GM23338 (cell line): ENCODE data around the gene GSG1. TPM values are rescaled to one million over a fixed set of nuclear protein-coding genes. Genes with fewer than 3 reads are reported as not detected.

Experiments used
- ATAC-seq: fragments of 200-7000 bp; cut with Tn5 transposase; 3 replicates; pipeline ENCODE4 v1.9.1; 2020
- DNase-seq: peaks from one replicate; pipeline ENCODE4 v3.0.0-alpha.2; 2015; ENCODE audit warnings: low spot score
- H2AFZ ChIP-seq: fragments of 200-600 bp; sonication (generic); 2 replicates; pipeline ENCODE4 v1.8.0; 2016; ENCODE audit warnings: antibody characterized with exemption, mild to moderate bottlenecking, moderate library complexity
- H3F3A ChIP-seq: fragments of 200-600 bp; sonication (generic); replicated peaks from 2 replicates; pipeline ENCODE4 v1.8.0; 2017; ENCODE audit warnings: antibody characterized with exemption, mixed run types, low read depth
- H3K27ac ChIP-seq: fragments of 200-600 bp; sonication (generic); 2 replicates; pipeline ENCODE4 v1.6.1; 2016; ENCODE audit warnings: low read depth
- H3K27me3 ChIP-seq: fragments of 200-600 bp; sonication (generic); 2 replicates; pipeline ENCODE4 v1.8.0; 2016; ENCODE audit warnings: mild to moderate bottlenecking, mixed run types, moderate library complexity; ENCODE audit not compliant: insufficient read depth
- H3K36me3 ChIP-seq: fragments of 200-600 bp; sonication (generic); 2 replicates; pipeline ENCODE4 v1.8.0; 2016; ENCODE audit warnings: mild to moderate bottlenecking; ENCODE audit not compliant: insufficient read depth
- H3K4me1 ChIP-seq: fragments of 200-600 bp; sonication (generic); 2 replicates; pipeline ENCODE4 v1.8.0; 2016; ENCODE audit warnings: mild to moderate bottlenecking, moderate library complexity; ENCODE audit not compliant: insufficient read depth
- H3K4me2 ChIP-seq: fragments of 200-600 bp; sonication (generic); 2 replicates; pipeline ENCODE4 v1.7.1; 2017; ENCODE audit warnings: mixed run types
- H3K4me3 ChIP-seq: fragments of 200-600 bp; sonication (generic); 2 replicates; pipeline ENCODE4 v1.6.1; 2016; ENCODE audit warnings: mixed run types
- H3K79me2 ChIP-seq: fragments of 200-600 bp; sonication (generic); replicated peaks from 2 replicates; pipeline ENCODE4 v1.8.0; 2017; ENCODE audit warnings: mild to moderate bottlenecking; ENCODE audit not compliant: insufficient read depth
- H3K9me2 ChIP-seq: fragments of 200-600 bp; sonication (generic); 2 replicates; pipeline ENCODE4 v1.8.0; 2017; ENCODE audit not compliant: insufficient read depth
- H4K20me1 ChIP-seq: fragments of 200-600 bp; sonication (generic); replicated peaks from 2 replicates; pipeline ENCODE4 v1.8.0; 2017; ENCODE audit warnings: mild to moderate bottlenecking; ENCODE audit not compliant: insufficient read depth
- H3K27ac Mint-ChIP-seq: 2 replicates; pipeline ENCODE4 v1.8.0; 2020; ENCODE audit warnings: inconsistent platforms, mild to moderate bottlenecking, moderate library complexity, mixed read lengths
- H3K27me3 Mint-ChIP-seq: 3 replicates; pipeline ENCODE4 v1.8.0; 2022; ENCODE audit warnings: low read depth, mild to moderate bottlenecking, moderate library complexity, mixed read lengths, inconsistent platforms; ENCODE audit not compliant: insufficient read depth, poor library complexity
- H3K36me3 Mint-ChIP-seq: 3 replicates; pipeline ENCODE4 v1.8.0; 2021; ENCODE audit warnings: low read depth, mild to moderate bottlenecking, inconsistent platforms, moderate library complexity, mixed read lengths
- H3K4me1 Mint-ChIP-seq: 3 replicates; pipeline ENCODE4 v1.8.0; 2020; ENCODE audit warnings: mild to moderate bottlenecking, inconsistent platforms, mixed read lengths
- H3K4me3 Mint-ChIP-seq: 3 replicates; pipeline ENCODE4 v1.8.0; 2021; ENCODE audit warnings: moderate library complexity, mild to moderate bottlenecking, inconsistent platforms, mixed read lengths
- H3K9me3 Mint-ChIP-seq: 3 replicates; pipeline ENCODE4 v1.8.0; 2020; ENCODE audit warnings: moderate library complexity, mild to moderate bottlenecking, inconsistent platforms, mixed read lengths
- EZH2 ChIP-seq: fragments of 200-600 bp; sonication (generic); IDR thresholded peaks from one replicate; pipeline ENCODE4 v1.8.0; 2017; ENCODE audit warnings: antibody characterized with exemption, mild to moderate bottlenecking, low read depth; ENCODE audit not compliant: unreplicated experiment
- EZH2phosphoT487 ChIP-seq: fragments of 200-600 bp; sonication (generic); IDR thresholded peaks from one replicate; pipeline ENCODE4 v1.8.1; 2018; ENCODE audit warnings: antibody characterized with exemption; ENCODE audit not compliant: unreplicated experiment
- ZNF114 ChIP-seq: fragments of 250-450 bp; sonication (Bioruptor Pico); IDR thresholded peaks from 2 replicates; pipeline ENCODE4 v1.5.0; 2020; ENCODE audit warnings: mild to moderate bottlenecking, moderate library complexity
- ZNF331 ChIP-seq: fragments of 250-450 bp; sonication (Bioruptor Pico); IDR thresholded peaks from 2 replicates; pipeline ENCODE4 v1.5.0; 2020; ENCODE audit warnings: low read depth, mild to moderate bottlenecking, moderate library complexity
- polyA plus RNA-seq: library from polyadenylated mRNA; unstranded; fragments of >200 nt; fragmentation: Nextera tagmentation; extraction: Ambion mirVana; gene quantifications from 2 replicates; pipeline ENCODE4 v1.2.1, GENCODE V29; 2016
- total RNA-seq: library from RNA; depleted of rRNA; stranded (reverse); fragments of >200 nt; shearing (Covaris generic); gene quantifications from 2 replicates; pipeline ENCODE4 v1.2.3, GENCODE V29; 2014
- TF ChIP-seq, protein P1 (sequence below): fragments of 250-450 bp; sonication (Bioruptor Pico); IDR thresholded peaks from 2 replicates; pipeline ENCODE4 v1.5.0; 2020; ENCODE audit warnings: mild to moderate bottlenecking, moderate library complexity
- TF ChIP-seq, protein P2 (sequence below), 2 experiments: fragments of 200-600 bp in 1 of 2; sonication (generic) in 1 of 2; conservative IDR thresholded peaks; 2 replicates each; pipeline versions ENCODE4 v1.5.1 to v1.6.1; 2016 to 2017; ENCODE audit warnings: antibody characterized with exemption in 2 of 2, low read depth in 2 of 2, mild to moderate bottlenecking in 2 of 2, moderate library complexity in 1 of 2

GSG1 gene
- total and polyA plus RNA-seq, 2 experiments from 2014 or later, result 0.17 to 0.63 TPM

DNA sequence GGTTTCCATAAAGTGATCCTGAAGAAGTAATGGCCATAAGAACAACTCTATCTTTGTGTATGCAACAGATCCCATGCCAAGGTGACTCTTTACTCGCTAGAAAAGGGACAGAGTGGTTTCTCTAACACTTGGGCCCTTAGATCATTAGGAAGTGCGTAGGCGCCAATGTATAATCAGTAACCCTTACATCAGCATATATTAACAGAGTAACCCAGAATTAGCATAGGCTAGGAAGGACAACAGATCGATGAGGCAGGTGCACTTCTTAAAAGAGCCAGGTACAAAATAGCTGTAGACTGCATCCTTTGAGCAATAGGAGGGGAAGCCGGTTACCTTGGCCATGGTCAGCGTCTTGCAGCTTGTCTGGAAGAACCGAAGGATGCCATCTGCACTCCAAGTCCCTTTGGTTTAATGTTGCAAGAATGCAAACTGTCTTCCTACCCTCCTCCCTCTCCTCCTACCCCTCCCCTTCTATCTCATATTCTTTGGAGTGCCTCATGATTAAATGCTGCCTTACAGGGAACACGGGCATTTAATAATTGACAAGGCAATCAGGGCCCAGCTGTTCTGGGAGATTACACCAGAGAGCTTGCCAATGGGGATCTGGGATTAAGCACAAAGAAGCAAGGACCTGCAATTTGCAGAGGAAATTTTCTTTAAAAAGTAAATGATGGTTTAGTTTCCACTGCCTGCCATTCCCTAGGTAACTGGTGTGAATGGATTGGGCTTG lies 8.0 kb downstream of the GSG1 start:
- H3K27me3 ChIP-seq, result no peaks in the 10 kb centered on the region
- no peak overlapping the region for H2AFZ ChIP-seq
- DNase-seq (no peak), ATAC-seq (no peak)
- H3K79me2 ChIP-seq, result no peaks in the 10 kb centered on the region
- peaks cover 50% of the 10 kb centered on the region for H3K4me1 Mint-ChIP-seq
- H3K27me3 Mint-ChIP-seq, result peaks cover 3% of the 10 kb centered on the region
- TF ChIP-seq ZNF331 (CRISPR knock-in tag) (no peak), EZH2phosphoT487 (no peak), EZH2 (no peak), ZNF114 (CRISPR knock-in tag) (no peak)
- TF ChIP-seq, protein P1, sequence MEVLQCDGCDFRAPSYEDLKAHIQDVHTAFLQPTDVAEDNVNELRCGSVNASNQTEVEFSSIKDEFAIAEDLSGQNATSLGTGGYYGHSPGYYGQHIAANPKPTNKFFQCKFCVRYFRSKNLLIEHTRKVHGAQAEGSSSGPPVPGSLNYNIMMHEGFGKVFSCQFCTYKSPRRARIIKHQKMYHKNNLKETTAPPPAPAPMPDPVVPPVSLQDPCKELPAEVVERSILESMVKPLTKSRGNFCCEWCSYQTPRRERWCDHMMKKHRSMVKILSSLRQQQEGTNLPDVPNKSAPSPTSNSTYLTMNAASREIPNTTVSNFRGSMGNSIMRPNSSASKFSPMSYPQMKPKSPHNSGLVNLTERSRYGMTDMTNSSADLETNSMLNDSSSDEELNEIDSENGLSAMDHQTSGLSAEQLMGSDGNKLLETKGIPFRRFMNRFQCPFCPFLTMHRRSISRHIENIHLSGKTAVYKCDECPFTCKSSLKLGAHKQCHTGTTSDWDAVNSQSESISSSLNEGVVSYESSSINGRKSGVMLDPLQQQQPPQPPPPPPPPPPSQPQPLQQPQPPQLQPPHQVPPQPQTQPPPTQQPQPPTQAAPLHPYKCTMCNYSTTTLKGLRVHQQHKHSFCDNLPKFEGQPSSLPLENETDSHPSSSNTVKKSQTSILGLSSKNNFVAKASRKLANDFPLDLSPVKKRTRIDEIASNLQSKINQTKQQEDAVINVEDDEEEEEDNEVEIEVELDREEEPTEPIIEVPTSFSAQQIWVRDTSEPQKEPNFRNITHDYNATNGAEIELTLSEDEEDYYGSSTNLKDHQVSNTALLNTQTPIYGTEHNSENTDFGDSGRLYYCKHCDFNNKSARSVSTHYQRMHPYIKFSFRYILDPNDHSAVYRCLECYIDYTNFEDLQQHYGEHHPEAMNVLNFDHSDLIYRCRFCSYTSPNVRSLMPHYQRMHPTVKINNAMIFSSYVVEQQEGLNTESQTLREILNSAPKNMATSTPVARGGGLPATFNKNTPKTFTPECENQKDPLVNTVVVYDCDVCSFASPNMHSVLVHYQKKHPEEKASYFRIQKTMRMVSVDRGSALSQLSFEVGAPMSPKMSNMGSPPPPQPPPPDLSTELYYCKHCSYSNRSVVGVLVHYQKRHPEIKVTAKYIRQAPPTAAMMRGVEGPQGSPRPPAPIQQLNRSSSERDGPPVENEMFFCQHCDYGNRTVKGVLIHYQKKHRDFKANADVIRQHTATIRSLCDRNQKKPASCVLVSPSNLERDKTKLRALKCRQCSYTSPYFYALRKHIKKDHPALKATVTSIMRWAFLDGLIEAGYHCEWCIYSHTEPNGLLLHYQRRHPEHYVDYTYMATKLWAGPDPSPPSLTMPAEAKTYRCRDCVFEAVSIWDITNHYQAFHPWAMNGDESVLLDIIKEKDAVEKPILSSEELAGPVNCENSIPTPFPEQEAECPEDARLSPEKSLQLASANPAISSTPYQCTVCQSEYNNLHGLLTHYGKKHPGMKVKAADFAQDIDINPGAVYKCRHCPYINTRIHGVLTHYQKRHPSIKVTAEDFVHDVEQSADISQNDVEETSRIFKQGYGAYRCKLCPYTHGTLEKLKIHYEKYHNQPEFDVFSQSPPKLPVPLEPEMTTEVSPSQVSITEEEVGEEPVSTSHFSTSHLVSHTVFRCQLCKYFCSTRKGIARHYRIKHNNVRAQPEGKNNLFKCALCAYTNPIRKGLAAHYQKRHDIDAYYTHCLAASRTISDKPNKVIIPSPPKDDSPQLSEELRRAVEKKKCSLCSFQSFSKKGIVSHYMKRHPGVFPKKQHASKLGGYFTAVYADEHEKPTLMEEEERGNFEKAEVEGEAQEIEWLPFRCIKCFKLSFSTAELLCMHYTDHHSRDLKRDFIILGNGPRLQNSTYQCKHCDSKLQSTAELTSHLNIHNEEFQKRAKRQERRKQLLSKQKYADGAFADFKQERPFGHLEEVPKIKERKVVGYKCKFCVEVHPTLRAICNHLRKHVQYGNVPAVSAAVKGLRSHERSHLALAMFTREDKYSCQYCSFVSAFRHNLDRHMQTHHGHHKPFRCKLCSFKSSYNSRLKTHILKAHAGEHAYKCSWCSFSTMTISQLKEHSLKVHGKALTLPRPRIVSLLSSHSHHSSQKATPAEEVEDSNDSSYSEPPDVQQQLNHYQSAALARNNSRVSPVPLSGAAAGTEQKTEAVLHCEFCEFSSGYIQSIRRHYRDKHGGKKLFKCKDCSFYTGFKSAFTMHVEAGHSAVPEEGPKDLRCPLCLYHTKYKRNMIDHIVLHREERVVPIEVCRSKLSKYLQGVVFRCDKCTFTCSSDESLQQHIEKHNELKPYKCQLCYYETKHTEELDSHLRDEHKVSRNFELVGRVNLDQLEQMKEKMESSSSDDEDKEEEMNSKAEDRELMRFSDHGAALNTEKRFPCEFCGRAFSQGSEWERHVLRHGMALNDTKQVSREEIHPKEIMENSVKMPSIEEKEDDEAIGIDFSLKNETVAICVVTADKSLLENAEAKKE (CRISPR knock-in tag), result no peak
- TF ChIP-seq, protein P2, sequence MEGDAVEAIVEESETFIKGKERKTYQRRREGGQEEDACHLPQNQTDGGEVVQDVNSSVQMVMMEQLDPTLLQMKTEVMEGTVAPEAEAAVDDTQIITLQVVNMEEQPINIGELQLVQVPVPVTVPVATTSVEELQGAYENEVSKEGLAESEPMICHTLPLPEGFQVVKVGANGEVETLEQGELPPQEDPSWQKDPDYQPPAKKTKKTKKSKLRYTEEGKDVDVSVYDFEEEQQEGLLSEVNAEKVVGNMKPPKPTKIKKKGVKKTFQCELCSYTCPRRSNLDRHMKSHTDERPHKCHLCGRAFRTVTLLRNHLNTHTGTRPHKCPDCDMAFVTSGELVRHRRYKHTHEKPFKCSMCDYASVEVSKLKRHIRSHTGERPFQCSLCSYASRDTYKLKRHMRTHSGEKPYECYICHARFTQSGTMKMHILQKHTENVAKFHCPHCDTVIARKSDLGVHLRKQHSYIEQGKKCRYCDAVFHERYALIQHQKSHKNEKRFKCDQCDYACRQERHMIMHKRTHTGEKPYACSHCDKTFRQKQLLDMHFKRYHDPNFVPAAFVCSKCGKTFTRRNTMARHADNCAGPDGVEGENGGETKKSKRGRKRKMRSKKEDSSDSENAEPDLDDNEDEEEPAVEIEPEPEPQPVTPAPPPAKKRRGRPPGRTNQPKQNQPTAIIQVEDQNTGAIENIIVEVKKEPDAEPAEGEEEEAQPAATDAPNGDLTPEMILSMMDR (conservative IDR thresholded peaks at IDR 0.05; ENCODE audit: low read depth in 2 of 2), result no peak
- H3K9me2 ChIP-seq, result peaks cover 5% of the 10 kb centered on the region
- H3K4me2 ChIP-seq, result no peak overlapping the region
- no peaks in the 10 kb centered on the region for H3K9me3 Mint-ChIP-seq
- H4K20me1 ChIP-seq, result no peaks in the 10 kb centered on the region
- no peak overlapping the region for H3K4me3 ChIP-seq
- no peaks in the 10 kb centered on the region for H3K36me3 ChIP-seq
- H3K4me3 Mint-ChIP-seq, result no peak overlapping the region
- H3K36me3 Mint-ChIP-seq, result no peaks in the 10 kb centered on the region
- peaks cover 30% of the 10 kb centered on the region for H3K4me1 ChIP-seq
- H3K27ac ChIP-seq, result no peak overlapping the region
- peaks cover 2% of the 10 kb centered on the region for H3F3A ChIP-seq
- H3K27ac Mint-ChIP-seq, result no peak overlapping the region
